WTC11 (cell line): ENCODE measurements around the gene GABBR1. TPM values are rescaled to one million over a fixed set of nuclear protein-coding genes. Genes with fewer than 3 reads are reported as not detected.
A peak's percentile ranks its signal among the peaks of the same experiment; 100 is the strongest.

Experiments
- ATAC-seq: fragments of 200-7000 bp; cut with Tn5 transposase; 2 replicates; pipeline ENCODE4 v1.10.0; 2021; ENCODE audit warnings: mild to moderate bottlenecking, moderate library complexity
- CTCF ChIA-PET: fragments of 300-600 bp; sonication (Branson Sonifier 250); formaldehyde crosslinking; loops from one replicate; lab custom pipeline; 2021; ENCODE audit warnings: antibody characterized with exemption; lab: Charles Lee
- POLR2A ChIA-PET: fragments of 350-600 bp; sonication (Branson Sonifier 250); formaldehyde crosslinking; loops from one replicate; lab custom pipeline; 2021; ENCODE audit warnings: antibody characterized with exemption; lab: Charles Lee
- DNase-seq: peaks from one replicate; pipeline ENCODE4 v3.0.0; 2021; ENCODE audit warnings: low spot score
- H3K27ac Mint-ChIP-seq: 2 replicates; pipeline ENCODE4 v1.8.0; 2021; ENCODE audit warnings: mixed read lengths
- H3K27me3 Mint-ChIP-seq: 2 replicates; pipeline ENCODE4 v1.8.0; 2021; ENCODE audit warnings: low read depth, mild to moderate bottlenecking, moderate library complexity, mixed read lengths
- H3K36me3 Mint-ChIP-seq: 2 replicates; pipeline ENCODE4 v1.8.0; 2021; ENCODE audit warnings: mixed read lengths
- H3K4me1 Mint-ChIP-seq: 2 replicates; pipeline ENCODE4 v1.8.0; 2022; ENCODE audit warnings: mixed read lengths
- H3K4me3 Mint-ChIP-seq: 2 replicates; pipeline ENCODE4 v1.8.0; 2021; ENCODE audit warnings: mild to moderate bottlenecking, moderate library complexity, mixed read lengths
- H3K9me3 Mint-ChIP-seq: 2 replicates; pipeline ENCODE4 v1.8.0; 2021; ENCODE audit warnings: mixed read lengths
- FOXK1 ChIP-seq: sonication (generic); formaldehyde crosslinking; IDR thresholded peaks from 2 replicates; pipeline ENCODE4 v1.8.0; 2022; ENCODE audit warnings: mild to moderate bottlenecking, moderate library complexity, missing genetic modification reagents
- HMGXB4 ChIP-seq: sonication (generic); formaldehyde crosslinking; IDR thresholded peaks from 2 replicates; pipeline ENCODE4 v1.8.1; 2023; ENCODE audit warnings: mild to moderate bottlenecking, moderate library complexity, missing genetic modification reagents
- KAT7 ChIP-seq: sonication (generic); formaldehyde crosslinking; IDR thresholded peaks from 2 replicates; pipeline ENCODE4 v1.8.1; 2023; ENCODE audit warnings: missing genetic modification reagents, mild to moderate bottlenecking, borderline replicate concordance
- MYBL2 ChIP-seq: sonication (generic); formaldehyde crosslinking; IDR thresholded peaks from 2 replicates; pipeline ENCODE4 v1.8.1; 2023; ENCODE audit warnings: mild to moderate bottlenecking, moderate library complexity, missing genetic modification reagents
- NR2C2 ChIP-seq: sonication (generic); formaldehyde crosslinking; IDR thresholded peaks from 2 replicates; pipeline ENCODE4 v1.8.0; 2022; ENCODE audit warnings: mild to moderate bottlenecking, missing genetic modification reagents
- RORB ChIP-seq: fragments of 250-450 bp; sonication (Bioruptor Pico); IDR thresholded peaks from 2 replicates; pipeline ENCODE4 v1.9.0; 2021; ENCODE audit warnings: mild to moderate bottlenecking
- ZNF317 ChIP-seq: sonication (generic); formaldehyde crosslinking; IDR thresholded peaks from 2 replicates; pipeline ENCODE4 v1.8.1; 2023; ENCODE audit warnings: low read depth, mild to moderate bottlenecking, moderate library complexity, missing genetic modification reagents, borderline replicate concordance
- total RNA-seq: library from RNA; stranded (reverse); gene quantifications from 3 replicates; pipeline ENCODE4 v1.2.3, GENCODE V29; 2021
- TF ChIP-seq, protein P1 (sequence below): sonication (generic); formaldehyde crosslinking; IDR thresholded peaks from 2 replicates; pipeline ENCODE4 v1.8.1; 2023; ENCODE audit warnings: mild to moderate bottlenecking, missing genetic modification reagents, moderate library complexity
- TF ChIP-seq, protein P2 (sequence below): sonication (generic); formaldehyde crosslinking; IDR thresholded peaks from 2 replicates; pipeline ENCODE4 v1.8.0; 2023; ENCODE audit warnings: missing genetic modification reagents, mild to moderate bottlenecking, borderline replicate concordance
- TF ChIP-seq, protein P3 (sequence below): sonication (generic); formaldehyde crosslinking; conservative IDR thresholded peaks from 2 replicates; pipeline ENCODE4 v1.8.1; 2022; ENCODE audit warnings: mild to moderate bottlenecking, missing genetic modification reagents
- TF ChIP-seq, protein P4 (sequence below): sonication (generic); formaldehyde crosslinking; IDR thresholded peaks from 2 replicates; pipeline ENCODE4 v1.8.1; 2023; ENCODE audit warnings: mild to moderate bottlenecking, missing genetic modification reagents, moderate library complexity
- TF ChIP-seq, protein P5 (sequence below): fragments of 200-600 bp; IDR thresholded peaks from 2 replicates; pipeline ENCODE4 v1.8.0; 2022; ENCODE audit warnings: antibody characterized with exemption

The GABBR1 gene
- total RNA-seq, 1 experiment from 2014 or later, result 107 TPM

DNA sequence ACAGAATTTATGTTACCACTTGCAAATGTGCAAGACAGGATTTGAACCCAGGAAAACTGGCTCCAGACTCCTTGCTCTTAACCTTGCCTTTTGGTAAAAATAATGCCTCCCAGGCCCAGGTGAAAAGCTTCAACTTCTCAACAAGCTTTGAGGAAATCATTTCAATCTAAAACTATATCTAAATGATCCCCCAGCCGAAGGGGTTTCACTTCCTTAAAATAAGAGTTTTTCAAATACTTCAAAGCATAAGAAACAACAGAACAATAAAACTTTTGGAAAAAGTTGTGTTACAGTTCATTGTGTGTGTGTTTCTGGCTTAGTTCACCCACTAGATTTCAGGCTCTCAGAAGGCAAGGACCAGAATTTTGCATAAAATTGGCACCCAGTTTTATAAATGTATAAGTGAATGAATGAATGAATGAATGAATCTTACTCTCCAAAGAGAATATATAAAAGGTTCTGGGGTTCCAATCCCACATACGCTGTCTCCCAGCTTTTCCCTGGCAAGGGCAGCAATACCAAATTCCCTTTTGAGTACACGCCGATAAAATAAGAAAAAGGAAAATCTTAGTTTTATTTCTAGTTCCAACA is 42.7 kb downstream of the GABBR1 start (continued):
- TF ChIP-seq, protein P1, sequence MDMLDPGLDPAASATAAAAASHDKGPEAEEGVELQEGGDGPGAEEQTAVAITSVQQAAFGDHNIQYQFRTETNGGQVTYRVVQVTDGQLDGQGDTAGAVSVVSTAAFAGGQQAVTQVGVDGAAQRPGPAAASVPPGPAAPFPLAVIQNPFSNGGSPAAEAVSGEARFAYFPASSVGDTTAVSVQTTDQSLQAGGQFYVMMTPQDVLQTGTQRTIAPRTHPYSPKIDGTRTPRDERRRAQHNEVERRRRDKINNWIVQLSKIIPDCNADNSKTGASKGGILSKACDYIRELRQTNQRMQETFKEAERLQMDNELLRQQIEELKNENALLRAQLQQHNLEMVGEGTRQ (CRISPR knock-in tag), result no peak
- TF ChIP-seq NR2C2 (CRISPR knock-in tag) (no peak), KAT7 (no peak), MYBL2 (CRISPR knock-in tag) (no peak), FOXK1 (CRISPR knock-in tag) (no peak), ZNF317 (CRISPR knock-in tag) (no peak), HMGXB4 (CRISPR knock-in tag) (no peak), RORB (CRISPR knock-in tag) (no peak)
- TF ChIP-seq, protein P2, sequence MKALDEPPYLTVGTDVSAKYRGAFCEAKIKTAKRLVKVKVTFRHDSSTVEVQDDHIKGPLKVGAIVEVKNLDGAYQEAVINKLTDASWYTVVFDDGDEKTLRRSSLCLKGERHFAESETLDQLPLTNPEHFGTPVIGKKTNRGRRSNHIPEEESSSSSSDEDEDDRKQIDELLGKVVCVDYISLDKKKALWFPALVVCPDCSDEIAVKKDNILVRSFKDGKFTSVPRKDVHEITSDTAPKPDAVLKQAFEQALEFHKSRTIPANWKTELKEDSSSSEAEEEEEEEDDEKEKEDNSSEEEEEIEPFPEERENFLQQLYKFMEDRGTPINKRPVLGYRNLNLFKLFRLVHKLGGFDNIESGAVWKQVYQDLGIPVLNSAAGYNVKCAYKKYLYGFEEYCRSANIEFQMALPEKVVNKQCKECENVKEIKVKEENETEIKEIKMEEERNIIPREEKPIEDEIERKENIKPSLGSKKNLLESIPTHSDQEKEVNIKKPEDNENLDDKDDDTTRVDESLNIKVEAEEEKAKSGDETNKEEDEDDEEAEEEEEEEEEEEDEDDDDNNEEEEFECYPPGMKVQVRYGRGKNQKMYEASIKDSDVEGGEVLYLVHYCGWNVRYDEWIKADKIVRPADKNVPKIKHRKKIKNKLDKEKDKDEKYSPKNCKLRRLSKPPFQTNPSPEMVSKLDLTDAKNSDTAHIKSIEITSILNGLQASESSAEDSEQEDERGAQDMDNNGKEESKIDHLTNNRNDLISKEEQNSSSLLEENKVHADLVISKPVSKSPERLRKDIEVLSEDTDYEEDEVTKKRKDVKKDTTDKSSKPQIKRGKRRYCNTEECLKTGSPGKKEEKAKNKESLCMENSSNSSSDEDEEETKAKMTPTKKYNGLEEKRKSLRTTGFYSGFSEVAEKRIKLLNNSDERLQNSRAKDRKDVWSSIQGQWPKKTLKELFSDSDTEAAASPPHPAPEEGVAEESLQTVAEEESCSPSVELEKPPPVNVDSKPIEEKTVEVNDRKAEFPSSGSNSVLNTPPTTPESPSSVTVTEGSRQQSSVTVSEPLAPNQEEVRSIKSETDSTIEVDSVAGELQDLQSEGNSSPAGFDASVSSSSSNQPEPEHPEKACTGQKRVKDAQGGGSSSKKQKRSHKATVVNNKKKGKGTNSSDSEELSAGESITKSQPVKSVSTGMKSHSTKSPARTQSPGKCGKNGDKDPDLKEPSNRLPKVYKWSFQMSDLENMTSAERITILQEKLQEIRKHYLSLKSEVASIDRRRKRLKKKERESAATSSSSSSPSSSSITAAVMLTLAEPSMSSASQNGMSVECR (CRISPR knock-in tag), result no peak
- TF ChIP-seq, protein P3, sequence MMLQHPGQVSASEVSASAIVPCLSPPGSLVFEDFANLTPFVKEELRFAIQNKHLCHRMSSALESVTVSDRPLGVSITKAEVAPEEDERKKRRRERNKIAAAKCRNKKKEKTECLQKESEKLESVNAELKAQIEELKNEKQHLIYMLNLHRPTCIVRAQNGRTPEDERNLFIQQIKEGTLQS (CRISPR knock-in tag), result no peak
- TF ChIP-seq, protein P4, sequence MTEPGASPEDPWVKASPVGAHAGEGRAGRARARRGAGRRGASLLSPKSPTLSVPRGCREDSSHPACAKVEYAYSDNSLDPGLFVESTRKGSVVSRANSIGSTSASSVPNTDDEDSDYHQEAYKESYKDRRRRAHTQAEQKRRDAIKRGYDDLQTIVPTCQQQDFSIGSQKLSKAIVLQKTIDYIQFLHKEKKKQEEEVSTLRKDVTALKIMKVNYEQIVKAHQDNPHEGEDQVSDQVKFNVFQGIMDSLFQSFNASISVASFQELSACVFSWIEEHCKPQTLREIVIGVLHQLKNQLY, result no peak

DNA sequence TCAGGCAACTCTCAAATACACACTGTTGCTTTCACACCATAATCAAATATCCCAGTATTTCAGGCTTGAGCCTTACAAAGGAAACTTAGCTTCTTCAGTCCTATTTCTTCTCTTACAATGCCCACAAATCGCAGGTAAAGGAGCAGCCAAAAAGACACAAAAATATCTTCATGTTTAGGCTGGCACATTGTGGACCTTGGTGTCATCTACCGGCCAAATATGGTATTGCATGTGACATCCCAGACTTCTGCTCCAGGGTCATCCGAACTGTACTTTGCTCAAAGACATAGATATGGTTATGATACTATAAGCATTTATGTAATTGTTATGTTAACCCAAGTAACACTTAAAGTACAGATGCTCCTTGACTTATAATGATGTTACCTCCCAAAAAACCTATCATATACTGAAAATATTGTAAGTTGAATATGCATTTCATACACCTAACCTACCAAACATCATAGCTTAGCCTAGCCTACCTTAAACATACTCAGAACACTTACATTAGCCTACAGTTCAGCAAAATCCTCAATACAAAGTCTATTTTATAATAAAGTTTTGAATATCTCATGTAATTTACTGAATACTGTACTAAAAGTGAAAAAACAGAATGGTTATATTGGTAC is 43.4 kb downstream of the GABBR1 start:
- Mint-ChIP-seq H3K9me3 (no peaks in the 10 kb centered on the region), H3K4me1 (peaks cover 5% of the 10 kb centered on the region), H3K27ac (no peak overlapping the region), H3K36me3 (no peaks in the 10 kb centered on the region), H3K27me3 (no peaks in the 10 kb centered on the region), H3K4me3 (no peak overlapping the region)
- POLR2A ChIA-PET, result interaction anchor here (0.6 kb wide), 1 partner anchor 8 kb away, joined by 3 read pairs; no protein-coding TSS in a partner anchor
- TF ChIP-seq HMGXB4 (CRISPR knock-in tag), result no peak
- TF ChIP-seq, protein P5, sequence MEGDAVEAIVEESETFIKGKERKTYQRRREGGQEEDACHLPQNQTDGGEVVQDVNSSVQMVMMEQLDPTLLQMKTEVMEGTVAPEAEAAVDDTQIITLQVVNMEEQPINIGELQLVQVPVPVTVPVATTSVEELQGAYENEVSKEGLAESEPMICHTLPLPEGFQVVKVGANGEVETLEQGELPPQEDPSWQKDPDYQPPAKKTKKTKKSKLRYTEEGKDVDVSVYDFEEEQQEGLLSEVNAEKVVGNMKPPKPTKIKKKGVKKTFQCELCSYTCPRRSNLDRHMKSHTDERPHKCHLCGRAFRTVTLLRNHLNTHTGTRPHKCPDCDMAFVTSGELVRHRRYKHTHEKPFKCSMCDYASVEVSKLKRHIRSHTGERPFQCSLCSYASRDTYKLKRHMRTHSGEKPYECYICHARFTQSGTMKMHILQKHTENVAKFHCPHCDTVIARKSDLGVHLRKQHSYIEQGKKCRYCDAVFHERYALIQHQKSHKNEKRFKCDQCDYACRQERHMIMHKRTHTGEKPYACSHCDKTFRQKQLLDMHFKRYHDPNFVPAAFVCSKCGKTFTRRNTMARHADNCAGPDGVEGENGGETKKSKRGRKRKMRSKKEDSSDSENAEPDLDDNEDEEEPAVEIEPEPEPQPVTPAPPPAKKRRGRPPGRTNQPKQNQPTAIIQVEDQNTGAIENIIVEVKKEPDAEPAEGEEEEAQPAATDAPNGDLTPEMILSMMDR, result peak; percentile 98
- CTCF ChIA-PET, result interaction anchor here (0.6 to 2.4 kb wide), 18 partner anchors 11 to 221 kb away, joined by 3 to 31 read pairs (median 4); partner anchors contain the start of genes OR12D3 and OR5V1
- ATAC-seq (peak; percentile 50), DNase-seq (peak; percentile 53)
